Activated CD4-positive, alpha-beta T cell treated with anti-CD3 and anti-CD28 coated beads, Interleukin-2, amount 10 ng/mL, durations not matched to agents 7 days and 5 days (primary cell): ENCODE data around the gene MEPE. TPM values are rescaled to one million over a fixed set of nuclear protein-coding genes. Genes with fewer than 3 reads are reported as not detected.

Experiments used
- CTCF ChIA-PET: fragments of 350-600 bp; sonication (Branson Sonifier 250); formaldehyde crosslinking; loops from one replicate; lab custom pipeline; 2021; ENCODE audit warnings: antibody characterized with exemption; lab: Charles Lee
- POLR2A ChIA-PET: fragments of 350-600 bp; sonication (Branson Sonifier 250); formaldehyde crosslinking; loops from one replicate; lab custom pipeline; 2021; ENCODE audit warnings: antibody characterized with exemption; lab: Charles Lee
- DNase-seq: peaks from one replicate; pipeline ENCODE4 v3.0.0-alpha.2; 2020
- H3K27ac Mint-ChIP-seq: one replicate; pipeline ENCODE4 v1.8.0; 2021; ENCODE audit warnings: mild to moderate bottlenecking, moderate library complexity, mixed read lengths
- H3K27me3 Mint-ChIP-seq: one replicate; pipeline ENCODE4 v1.8.0; 2021; ENCODE audit warnings: mixed read lengths
- H3K36me3 Mint-ChIP-seq: one replicate; pipeline ENCODE4 v1.8.0; 2021; ENCODE audit warnings: low read depth, mixed read lengths
- H3K4me1 Mint-ChIP-seq: one replicate; pipeline ENCODE4 v1.8.0; 2021; ENCODE audit warnings: mixed read lengths
- H3K4me3 Mint-ChIP-seq: one replicate; pipeline ENCODE4 v1.8.0; 2021; ENCODE audit warnings: mild to moderate bottlenecking, moderate library complexity, mixed read lengths
- H3K9me3 Mint-ChIP-seq: one replicate; pipeline ENCODE4 v1.8.0; 2021; ENCODE audit warnings: mixed read lengths
- total RNA-seq, 2 experiments: library from RNA; stranded (reverse); gene quantifications; one replicate each; pipeline ENCODE4 v1.2.3, GENCODE V29; 2021

MEPE gene
- total RNA-seq, result not detected

- no peaks in the 10 kb centered on the region for H3K36me3 Mint-ChIP-seq
- no peaks in the 10 kb centered on the region for H3K4me1 Mint-ChIP-seq
- H3K27ac Mint-ChIP-seq, result no peak within 1 kb of the TSS
- ChIA-PET CTCF (no interaction called here), POLR2A (no interaction called here)
- DNase-seq, result no peak
- H3K9me3 Mint-ChIP-seq, result no peaks in the 10 kb centered on the region
- H3K4me3 Mint-ChIP-seq, result no peak within 1 kb of the TSS
- peaks cover 26% of the 10 kb centered on the region for H3K27me3 Mint-ChIP-seq
These were observed at the start of gene MEPE for GRCh38 chr4:87832669-87833068. MEPE (plus strand) TSS chr4:87832969; CDS start chr4:87834715, 1,746 bp downstream.

GRCh38 chr4:87783781-87784180 lies 49.0 kb upstream of the MEPE start:
- Mint-ChIP-seq H3K36me3 (no peaks in the 10 kb centered on the region), H3K4me1 (no peaks in the 10 kb centered on the region), H3K9me3 (no peaks in the 10 kb centered on the region), H3K4me3 (no peak overlapping the region), H3K27me3 (peaks cover 4% of the 10 kb centered on the region), H3K27ac (no peak overlapping the region)
- ChIA-PET CTCF (no interaction called here), POLR2A (no interaction called here)
- no peak for DNase-seq

- no peaks in the 10 kb centered on the region for H3K9me3 Mint-ChIP-seq
- POLR2A ChIA-PET, result no interaction called here
- H3K4me1 Mint-ChIP-seq, result no peaks in the 10 kb centered on the region
- CTCF ChIA-PET, result no interaction called here
- no peak for DNase-seq
- H3K4me3 Mint-ChIP-seq, result no peak overlapping the region
- peaks cover 4% of the 10 kb centered on the region for H3K27me3 Mint-ChIP-seq
- no peaks in the 10 kb centered on the region for H3K36me3 Mint-ChIP-seq
- H3K27ac Mint-ChIP-seq, result no peak overlapping the region
These were observed 46.8 kb upstream of the MEPE start for GRCh38 chr4:87785731-87786509.

GRCh38 chr4:87799301-87800113 lies 33.3 kb upstream of the MEPE start, which contains the start of gene IBSP:
IBSP (plus strand) TSS chr4:87799554; CDS start chr4:87802362, 2,808 bp downstream.
- Mint-ChIP-seq H3K36me3 (no peaks in the 10 kb centered on the region), H3K4me3 (no peak within 1 kb of the TSS), H3K4me1 (no peaks in the 10 kb centered on the region), H3K9me3 (no peaks in the 10 kb centered on the region), H3K27ac (no peak within 1 kb of the TSS), H3K27me3 (no peaks in the 10 kb centered on the region)
- no peak for DNase-seq
- CTCF ChIA-PET, result no interaction called here
- POLR2A ChIA-PET, result no interaction called here

- no peaks in the 10 kb centered on the region for H3K9me3 Mint-ChIP-seq
- no peak for DNase-seq
- no peak overlapping the region for H3K27ac Mint-ChIP-seq
- ChIA-PET CTCF (no interaction called here), POLR2A (no interaction called here)
- no peaks in the 10 kb centered on the region for H3K36me3 Mint-ChIP-seq
- H3K4me3 Mint-ChIP-seq, result no peak overlapping the region
- no peaks in the 10 kb centered on the region for H3K4me1 Mint-ChIP-seq
- no peaks in the 10 kb centered on the region for H3K27me3 Mint-ChIP-seq
These were observed 29.9 kb upstream of the MEPE start for GRCh38 chr4:87802858-87803257.

GRCh38 chr4:87803421-87803820 lies 29.3 kb upstream of the MEPE start:
- POLR2A ChIA-PET, result no interaction called here
- CTCF ChIA-PET, result no interaction called here
- H3K4me1 Mint-ChIP-seq, result no peaks in the 10 kb centered on the region
- H3K36me3 Mint-ChIP-seq, result no peaks in the 10 kb centered on the region
- H3K27ac Mint-ChIP-seq, result no peak overlapping the region
- no peaks in the 10 kb centered on the region for H3K27me3 Mint-ChIP-seq
- DNase-seq, result no peak
- no peaks in the 10 kb centered on the region for H3K9me3 Mint-ChIP-seq
- H3K4me3 Mint-ChIP-seq, result no peak overlapping the region

- ChIA-PET CTCF (no interaction called here), POLR2A (no interaction called here)
- Mint-ChIP-seq H3K4me3 (no peak overlapping the region), H3K27me3 (no peaks in the 10 kb centered on the region), H3K36me3 (no peaks in the 10 kb centered on the region), H3K9me3 (no peaks in the 10 kb centered on the region), H3K4me1 (no peaks in the 10 kb centered on the region), H3K27ac (no peak overlapping the region)
- DNase-seq, result no peak
These were observed 27.9 kb upstream of the MEPE start for GRCh38 chr4:87804871-87805270.

GRCh38 chr4:87805971-87806370 lies 26.8 kb upstream of the MEPE start:
- H3K9me3 Mint-ChIP-seq, result no peaks in the 10 kb centered on the region
- no peaks in the 10 kb centered on the region for H3K27me3 Mint-ChIP-seq
- no peak for DNase-seq
- ChIA-PET POLR2A (no interaction called here), CTCF (no interaction called here)
- no peak overlapping the region for H3K27ac Mint-ChIP-seq
- H3K4me1 Mint-ChIP-seq, result no peaks in the 10 kb centered on the region
- no peaks in the 10 kb centered on the region for H3K36me3 Mint-ChIP-seq
- no peak overlapping the region for H3K4me3 Mint-ChIP-seq

GRCh38 chr4:87806520-87806919 lies 26.2 kb upstream of the MEPE start:
- Mint-ChIP-seq H3K4me3 (no peak overlapping the region), H3K27me3 (no peaks in the 10 kb centered on the region), H3K36me3 (no peaks in the 10 kb centered on the region), H3K27ac (no peak overlapping the region), H3K9me3 (no peaks in the 10 kb centered on the region), H3K4me1 (no peaks in the 10 kb centered on the region)
- CTCF ChIA-PET, result no interaction called here
- POLR2A ChIA-PET, result no interaction called here
- no peak for DNase-seq

- no peaks in the 10 kb centered on the region for H3K4me1 Mint-ChIP-seq
- POLR2A ChIA-PET, result no interaction called here
- no peak overlapping the region for H3K27ac Mint-ChIP-seq
These were observed 25.4 kb upstream of the MEPE start for GRCh38 chr4:87807402-87807801.

GRCh38 chr4:87811977-87812376 lies 20.8 kb upstream of the MEPE start:
- Mint-ChIP-seq H3K36me3 (no peaks in the 10 kb centered on the region), H3K27ac (no peak overlapping the region), H3K4me3 (no peak overlapping the region), H3K9me3 (no peaks in the 10 kb centered on the region), H3K27me3 (peaks cover 23% of the 10 kb centered on the region), H3K4me1 (no peaks in the 10 kb centered on the region)
- DNase-seq, result no peak
- ChIA-PET CTCF (no interaction called here), POLR2A (no interaction called here)

More at GRCh38 chr4:87807402-87807801, 25.4 kb upstream of the MEPE start:
- Mint-ChIP-seq H3K9me3 (no peaks in the 10 kb centered on the region), H3K27me3 (no peaks in the 10 kb centered on the region), H3K36me3 (no peaks in the 10 kb centered on the region), H3K4me3 (no peak overlapping the region)
- no peak for DNase-seq
- CTCF ChIA-PET, result no interaction called here

GRCh38 chr4:87819281-87819919 lies 13.4 kb upstream of the MEPE start:
- Mint-ChIP-seq H3K9me3 (no peaks in the 10 kb centered on the region), H3K4me1 (no peaks in the 10 kb centered on the region), H3K4me3 (no peak overlapping the region), H3K36me3 (no peaks in the 10 kb centered on the region), H3K27ac (no peak overlapping the region), H3K27me3 (peaks cover 30% of the 10 kb centered on the region)
- POLR2A ChIA-PET, result no interaction called here
- no peak for DNase-seq
- CTCF ChIA-PET, result no interaction called here

- CTCF ChIA-PET, result interaction anchor here (1.2 kb wide), 1 partner anchor 26 kb away, joined by 4 read pairs; no protein-coding TSS in a partner anchor
These were observed 9.6 kb upstream of the MEPE start for GRCh38 chr4:87823200-87823599.

More at GRCh38 chr4:87823200-87823599, 9.6 kb upstream of the MEPE start:
- Mint-ChIP-seq H3K27me3 (peaks cover 5% of the 10 kb centered on the region), H3K27ac (no peak overlapping the region), H3K36me3 (no peaks in the 10 kb centered on the region), H3K4me3 (no peak overlapping the region), H3K9me3 (no peaks in the 10 kb centered on the region), H3K4me1 (no peaks in the 10 kb centered on the region)
- no peak for DNase-seq
- POLR2A ChIA-PET, result no interaction called here
